Left ventricle myocardium inferior (tissue), 1 donor: ENCODE data around the gene DTWD1. TPM values are rescaled to one million over a fixed set of nuclear protein-coding genes. Genes with fewer than 3 reads are reported as not detected.
"Not testable (repeated sequence)": the region's sequence is repeated elsewhere in the genome, so short reads cannot be mapped to it uniquely, and the experiment has no call there.

ENCODE experiments used
- DNase-seq: peaks from one replicate; pipeline ENCODE4 v3.0.0-alpha.2; 2020
- H3K27ac ChIP-seq: fragments of 200-600 bp; replicated peaks from 2 replicates; pipeline ENCODE4 v1.8.0; 2021
- H3K27me3 ChIP-seq: fragments of 200-600 bp; 2 replicates; pipeline ENCODE4 v1.8.0; 2021; ENCODE audit warnings: low read depth
- H3K36me3 ChIP-seq: fragments of 200-600 bp; 2 replicates; pipeline ENCODE4 v1.8.0; 2021
- H3K4me1 ChIP-seq: fragments of 200-600 bp; 2 replicates; pipeline ENCODE4 v1.8.0; 2021
- H3K4me3 ChIP-seq: fragments of 200-600 bp; 2 replicates; pipeline ENCODE4 v1.8.0; 2021; ENCODE audit warnings: mild to moderate bottlenecking, moderate library complexity
- H3K9me3 ChIP-seq: fragments of 200-600 bp; replicated peaks from 2 replicates; pipeline ENCODE4 v1.8.0; 2021
- intact Hi-C: fragments of 100-400 bp; cut with micrococcal nuclease; formaldehyde crosslinking; loops from one replicate; pipeline ENCODE4 v1.11.0; 2022
- total RNA-seq: library from RNA; stranded (reverse); fragmentation: NEBNext Ultra II Directional; extraction: Animal tissue kit (Norgen Biotek cat#: 25700); gene quantifications from one replicate; pipeline ENCODE4 v1.2.1, GENCODE V29; 2021
- TF ChIP-seq, protein P1 (sequence below): fragments of 200-600 bp; IDR thresholded peaks from 2 replicates; pipeline ENCODE4 v1.8.0; 2021; ENCODE audit warnings: antibody characterized with exemption, mild to moderate bottlenecking, borderline replicate concordance
- donor health status: DM: no; HTN: yes; CAD: no; lungs with severe emphysema.

Gene DTWD1
- total RNA-seq, 1 donor from 2014 or later, result 20.6 TPM

DNA sequence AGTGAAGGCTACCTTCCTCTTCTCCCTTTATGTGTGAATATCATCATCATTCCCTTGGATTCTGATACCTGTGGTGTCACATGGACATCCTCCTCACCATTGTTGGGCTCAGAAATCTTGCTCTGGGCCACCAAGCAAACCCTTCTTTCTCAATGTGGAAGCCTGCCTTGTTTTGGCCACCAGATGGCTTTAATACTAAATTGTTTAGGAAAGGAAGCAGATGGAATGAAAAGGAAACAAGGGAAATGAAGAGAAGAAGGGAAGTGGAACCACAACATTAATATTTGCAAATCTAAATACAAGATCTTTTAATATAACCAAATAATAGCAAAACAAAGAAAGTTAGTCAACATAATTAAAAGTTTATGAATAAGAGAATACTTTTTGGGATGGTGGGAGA lies 14.3 kb upstream of the DTWD1 start:
- Histone ChIP-seq H3K4me1 (no peaks in the 10 kb centered on the region), H3K36me3 (peaks cover 31% of the 10 kb centered on the region), H3K27me3 (no peaks in the 10 kb centered on the region), H3K27ac (no peak overlapping the region), H3K9me3 (peaks cover 36% of the 10 kb centered on the region), H3K4me3 (no peak overlapping the region)
- TF ChIP-seq, protein P1, sequence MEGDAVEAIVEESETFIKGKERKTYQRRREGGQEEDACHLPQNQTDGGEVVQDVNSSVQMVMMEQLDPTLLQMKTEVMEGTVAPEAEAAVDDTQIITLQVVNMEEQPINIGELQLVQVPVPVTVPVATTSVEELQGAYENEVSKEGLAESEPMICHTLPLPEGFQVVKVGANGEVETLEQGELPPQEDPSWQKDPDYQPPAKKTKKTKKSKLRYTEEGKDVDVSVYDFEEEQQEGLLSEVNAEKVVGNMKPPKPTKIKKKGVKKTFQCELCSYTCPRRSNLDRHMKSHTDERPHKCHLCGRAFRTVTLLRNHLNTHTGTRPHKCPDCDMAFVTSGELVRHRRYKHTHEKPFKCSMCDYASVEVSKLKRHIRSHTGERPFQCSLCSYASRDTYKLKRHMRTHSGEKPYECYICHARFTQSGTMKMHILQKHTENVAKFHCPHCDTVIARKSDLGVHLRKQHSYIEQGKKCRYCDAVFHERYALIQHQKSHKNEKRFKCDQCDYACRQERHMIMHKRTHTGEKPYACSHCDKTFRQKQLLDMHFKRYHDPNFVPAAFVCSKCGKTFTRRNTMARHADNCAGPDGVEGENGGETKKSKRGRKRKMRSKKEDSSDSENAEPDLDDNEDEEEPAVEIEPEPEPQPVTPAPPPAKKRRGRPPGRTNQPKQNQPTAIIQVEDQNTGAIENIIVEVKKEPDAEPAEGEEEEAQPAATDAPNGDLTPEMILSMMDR, result no peak
- no peak for DNase-seq
- intact Hi-C loops, result no loop called here

DNA sequence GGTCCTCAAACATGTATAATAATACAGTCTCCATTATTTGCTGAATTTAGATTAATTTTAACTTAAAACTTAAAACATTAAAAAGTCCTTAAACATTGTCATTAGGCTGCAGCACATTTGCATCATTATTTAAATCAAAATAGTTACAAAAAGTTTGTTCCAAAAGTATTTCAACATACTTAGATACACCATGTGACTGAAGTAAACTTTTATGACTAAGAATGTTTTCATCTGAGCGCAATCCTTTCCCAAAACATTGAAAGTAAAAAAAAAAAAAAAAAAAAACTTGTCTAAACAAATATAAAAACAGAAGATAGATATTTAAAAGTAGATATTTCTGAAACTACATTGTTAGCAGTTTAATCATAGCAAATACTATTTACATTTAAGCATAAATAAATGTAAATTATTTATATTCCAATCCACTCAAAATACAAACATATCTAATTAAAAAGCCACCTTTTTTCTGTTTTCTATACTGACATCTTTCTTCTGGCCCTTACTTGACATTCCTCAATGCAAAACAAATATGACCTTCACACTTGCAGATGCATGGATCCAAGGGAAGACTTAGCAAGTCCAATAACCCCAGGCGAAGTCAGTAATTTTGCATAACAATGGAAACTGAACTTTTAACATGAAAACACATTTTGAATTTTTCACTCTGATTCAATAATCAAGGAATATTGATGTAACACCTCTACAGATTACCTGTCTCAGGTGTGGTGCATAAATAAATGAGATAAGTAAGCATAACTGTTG lies 10.5 kb upstream of the DTWD1 start:
- TF ChIP-seq, protein P1, result no peak
- Histone ChIP-seq H3K4me3 (no peak overlapping the region), H3K27ac (no peak overlapping the region), H3K9me3 (peaks cover 10% of the 10 kb centered on the region), H3K27me3 (no peaks in the 10 kb centered on the region), H3K4me1 (no peaks in the 10 kb centered on the region), H3K36me3 (peaks cover 34% of the 10 kb centered on the region)
- DNase-seq, result no peak
- intact Hi-C loops, result no loop called here

- H3K4me3 ChIP-seq, intact Hi-C loops, H3K4me1 ChIP-seq, DNase-seq, H3K27ac ChIP-seq, H3K9me3 ChIP-seq, H3K27me3 ChIP-seq: not testable (repeated sequence)
- H3K36me3 ChIP-seq, result peaks cover 17% of the 10 kb centered on the region
Measured at GRCh38 chr15:49612240-49612639, 8.6 kb upstream of the DTWD1 start.

- DNase-seq, result no peak
- peak overlapping the region; percentile 95 for H3K27ac ChIP-seq
- TF ChIP-seq, protein P1, result no peak
- H3K27me3 ChIP-seq, result no peaks in the 10 kb centered on the region
- intact Hi-C loops, result no loop called here
- H3K4me1 ChIP-seq, result peaks cover 46% of the 10 kb centered on the region
- peaks cover 7% of the 10 kb centered on the region for H3K36me3 ChIP-seq
- peak overlapping the region; percentile 86 for H3K4me3 ChIP-seq
- peaks cover 8% of the 10 kb centered on the region for H3K9me3 ChIP-seq
Measured at GRCh38 chr15:49619226-49619625, 1.6 kb upstream of the DTWD1 start.

- peaks cover 8% of the 10 kb centered on the region for H3K36me3 ChIP-seq
- H3K4me3 ChIP-seq, result peak overlapping the region; percentile 86
- intact Hi-C loops, result no loop called here
- DNase-seq, result no peak
- H3K27ac ChIP-seq, result peak overlapping the region; percentile 95
- peaks cover 46% of the 10 kb centered on the region for H3K4me1 ChIP-seq
- H3K9me3 ChIP-seq, result peaks cover 8% of the 10 kb centered on the region
- TF ChIP-seq, protein P1, result peak; percentile 26
- no peaks in the 10 kb centered on the region for H3K27me3 ChIP-seq
Measured at GRCh38 chr15:49620199-49620598, 649 bp upstream of the DTWD1 start.

GRCh38 chr15:49621401-49621811 lies 558 bp downstream of the DTWD1 start:
- TF ChIP-seq, protein P1, result no peak
- no peak for DNase-seq
- H3K27me3 ChIP-seq, result no peaks in the 10 kb centered on the region
- peaks cover 46% of the 10 kb centered on the region for H3K4me1 ChIP-seq
- intact Hi-C loops, result no loop called here
- peak overlapping the region; percentile 86 for H3K4me3 ChIP-seq
- peaks cover 19% of the 10 kb centered on the region for H3K9me3 ChIP-seq
- H3K27ac ChIP-seq, result peak overlapping the region; percentile 95
- peaks cover 20% of the 10 kb centered on the region for H3K36me3 ChIP-seq
